ENCODE measurements around the gene GBX1. TPM values are rescaled to one million over a fixed set of nuclear protein-coding genes. Genes with fewer than 3 reads are reported as not detected.

The GBX1 gene
- polyA plus RNA-seq, 2 of the 4 experiments (the other 2 are of a cell fraction) = not detected

GRCh38 chr7:151176401-151176800, 8.9 kb upstream of the GBX1 start:
- no peaks in the 10 kb centered on the region for H3K4me1 ChIP-seq

DNA sequence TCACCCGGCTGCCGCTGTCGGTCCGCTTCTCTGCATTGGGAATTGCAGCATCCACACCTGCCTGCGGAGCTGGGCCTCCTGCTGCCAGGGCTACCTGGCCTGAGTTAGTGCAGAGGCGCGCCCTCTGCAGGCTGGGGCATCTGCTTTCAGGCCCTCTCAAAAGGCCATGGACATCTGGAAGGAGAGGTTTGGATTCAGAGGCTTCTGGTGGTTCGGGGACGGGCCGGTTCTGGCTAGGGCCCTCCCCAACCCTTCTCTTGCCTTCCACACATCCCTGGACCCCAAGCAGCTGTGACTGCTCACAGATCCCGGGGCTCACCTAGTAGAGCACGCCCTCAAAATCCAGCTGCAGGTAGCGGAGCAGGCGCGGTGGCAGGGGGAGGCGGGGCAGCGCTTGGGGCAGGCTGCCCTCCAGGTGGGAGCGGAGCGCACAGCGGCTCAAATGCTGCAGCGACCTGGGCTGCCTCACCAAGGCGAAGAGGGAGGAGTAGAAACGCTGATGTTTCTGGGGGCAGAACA, 8.4 kb upstream of the GBX1 start:
- ChIA-PET POLR2A (no interaction called here), CTCF (interaction anchor here (0.6 to 5.3 kb wide), 8 partner anchors 9 to 580 kb away, joined by 3 to 34 read pairs (median 4); partner anchors contain the start of gene GBX1)
- TF ChIP-seq PHF8 (IDR thresholded peaks at IDR 0.05; ENCODE audit: borderline replicate concordance, low read depth) (no peak), NR3C1 (IDR thresholded peaks at IDR 0.05) (no peak), SREBF2 (IDR thresholded peaks at IDR 0.05) (no peak), CBX8 (IDR thresholded peaks at IDR 0.05) (no peak), BHLHE40 (IDR thresholded peaks at IDR 0.05; ENCODE audit: low read depth, low read length) (no peak), EHMT2 (IDR thresholded peaks at IDR 0.05; ENCODE audit: low read depth) (no peak), HOXB13 (CRISPR knock-in tag; IDR thresholded peaks at IDR 0.05; ENCODE audit: low read depth) (no peak), ZSCAN20 (CRISPR knock-in tag; IDR thresholded peaks at IDR 0.05) (no peak), JUNB (IDR thresholded peaks at IDR 0.05) (no peak), NPAS2 (CRISPR knock-in tag; IDR thresholded peaks at IDR 0.05; ENCODE audit: borderline replicate concordance) (no peak), NFE2L2 (conservative IDR thresholded peaks at IDR 0.05; ENCODE audit: low read length) (no peak), RARB (CRISPR knock-in tag; IDR thresholded peaks at IDR 0.05) (no peak), CBX2 (IDR thresholded peaks at IDR 0.05; ENCODE audit: borderline replicate concordance, low read depth) (no peak), E2F6 (IDR thresholded peaks at IDR 0.05; ENCODE audit: borderline replicate concordance, low read depth) (no peak), CHD2 (IDR thresholded peaks at IDR 0.05; ENCODE audit: low read length, partially characterized antibody) (no peak), ELK1 (IDR thresholded peaks at IDR 0.05; ENCODE audit: low read depth, low read length) (no peak), ZC3H11A (IDR thresholded peaks at IDR 0.05) (no peak), ZFP36 (IDR thresholded peaks at IDR 0.05; ENCODE audit: borderline replicate concordance, partially characterized antibody) (no peak)
- TF ChIP-seq, protein P1, sequence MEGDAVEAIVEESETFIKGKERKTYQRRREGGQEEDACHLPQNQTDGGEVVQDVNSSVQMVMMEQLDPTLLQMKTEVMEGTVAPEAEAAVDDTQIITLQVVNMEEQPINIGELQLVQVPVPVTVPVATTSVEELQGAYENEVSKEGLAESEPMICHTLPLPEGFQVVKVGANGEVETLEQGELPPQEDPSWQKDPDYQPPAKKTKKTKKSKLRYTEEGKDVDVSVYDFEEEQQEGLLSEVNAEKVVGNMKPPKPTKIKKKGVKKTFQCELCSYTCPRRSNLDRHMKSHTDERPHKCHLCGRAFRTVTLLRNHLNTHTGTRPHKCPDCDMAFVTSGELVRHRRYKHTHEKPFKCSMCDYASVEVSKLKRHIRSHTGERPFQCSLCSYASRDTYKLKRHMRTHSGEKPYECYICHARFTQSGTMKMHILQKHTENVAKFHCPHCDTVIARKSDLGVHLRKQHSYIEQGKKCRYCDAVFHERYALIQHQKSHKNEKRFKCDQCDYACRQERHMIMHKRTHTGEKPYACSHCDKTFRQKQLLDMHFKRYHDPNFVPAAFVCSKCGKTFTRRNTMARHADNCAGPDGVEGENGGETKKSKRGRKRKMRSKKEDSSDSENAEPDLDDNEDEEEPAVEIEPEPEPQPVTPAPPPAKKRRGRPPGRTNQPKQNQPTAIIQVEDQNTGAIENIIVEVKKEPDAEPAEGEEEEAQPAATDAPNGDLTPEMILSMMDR (IDR thresholded peaks at IDR 0.05) = no peak
- FAIRE-seq = no peak
- H3K4me3 ChIP-seq = no peak overlapping the region
- H3K4me2 ChIP-seq = no peak overlapping the region
- H3K4me1 ChIP-seq = no peaks in the 10 kb centered on the region
- DNase-seq (ENCODE audit: low read depth in 1 of 2, low spot score in 1 of 2) = no peak
- 69% methylated on average over 16 of the region's 23 CpGs for WGBS (ENCODE audit: missing lambda C conversion rate)
- no peak overlapping the region for H3K27ac ChIP-seq
- ATAC-seq = peak in 1 of 2 experiments; percentile 7; a peak in 1 of 6 replicates
- no peaks in the 10 kb centered on the region for H3K9me3 ChIP-seq

More at GRCh38 chr7:151176401-151176800, 8.9 kb upstream of the GBX1 start:
- Histone ChIP-seq H3K4me2 (no peak overlapping the region), H3K9me3 (no peaks in the 10 kb centered on the region), H3K27ac (no peak overlapping the region), H3K4me3 (no peak overlapping the region)
- no peak for FAIRE-seq
- ChIA-PET CTCF (interaction anchor here (0.8 to 5.3 kb wide), 8 partner anchors 9 to 580 kb away, joined by 3 to 34 read pairs (median 4); partner anchors contain the start of gene GBX1), POLR2A (no interaction called here)
- no peak for ATAC-seq
- DNase-seq (ENCODE audit: low read depth in 1 of 2, low spot score in 1 of 2) = no peak
- TF ChIP-seq RAD21 (conservative IDR thresholded peaks at IDR 0.05 in 1 of 2, IDR thresholded peaks at IDR 0.05 in 1 of 2) = no peak
- TF ChIP-seq JUN (IDR thresholded peaks at IDR 0.05) = no peak
- no peak for TF ChIP-seq RCOR1 (IDR thresholded peaks at IDR 0.05; ENCODE audit: low read depth, low read length)
- no peak for TF ChIP-seq PHF8 (IDR thresholded peaks at IDR 0.05; ENCODE audit: borderline replicate concordance, low read depth)
- TF ChIP-seq MYC (IDR thresholded peaks at IDR 0.05; ENCODE audit: borderline replicate concordance, low read length) = no peak
- TF ChIP-seq MAFK (IDR thresholded peaks at IDR 0.05; ENCODE audit: partially characterized antibody) = no peak
- no peak for TF ChIP-seq REST (IDR thresholded peaks at IDR 0.05)
- no peak for TF ChIP-seq HOXB5 (CRISPR knock-in tag; IDR thresholded peaks at IDR 0.05)
- no peak for TF ChIP-seq TFCP2L1 (CRISPR knock-in tag; IDR thresholded peaks at IDR 0.05)
- TF ChIP-seq RNF2 (IDR thresholded peaks at IDR 0.05; ENCODE audit: borderline replicate concordance, low read depth) = no peak
- TF ChIP-seq, protein P2, sequence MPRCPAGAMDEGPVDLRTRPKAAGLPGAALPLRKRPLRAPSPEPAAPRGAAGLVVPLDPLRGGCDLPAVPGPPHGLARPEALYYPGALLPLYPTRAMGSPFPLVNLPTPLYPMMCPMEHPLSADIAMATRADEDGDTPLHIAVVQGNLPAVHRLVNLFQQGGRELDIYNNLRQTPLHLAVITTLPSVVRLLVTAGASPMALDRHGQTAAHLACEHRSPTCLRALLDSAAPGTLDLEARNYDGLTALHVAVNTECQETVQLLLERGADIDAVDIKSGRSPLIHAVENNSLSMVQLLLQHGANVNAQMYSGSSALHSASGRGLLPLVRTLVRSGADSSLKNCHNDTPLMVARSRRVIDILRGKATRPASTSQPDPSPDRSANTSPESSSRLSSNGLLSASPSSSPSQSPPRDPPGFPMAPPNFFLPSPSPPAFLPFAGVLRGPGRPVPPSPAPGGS (IDR thresholded peaks at IDR 0.05) = no peak
- TF ChIP-seq RFX5 (IDR thresholded peaks at IDR 0.05) = no peak
- no peak for TF ChIP-seq KDM5A (IDR thresholded peaks at IDR 0.05)
- 83% methylated on average over 9 of the region's 9 CpGs for WGBS (ENCODE audit: missing lambda C conversion rate)
